Natural killer cell treated with Interleukin-12 subunit alpha and Interleukin-12 subunit beta and Interleukin-15 and Interleukin-18, amount 100 ng/mL, for 72 hours (primary cell): ENCODE data around the gene TOP2A. TPM values are rescaled to one million over a fixed set of nuclear protein-coding genes. Genes with fewer than 3 reads are reported as not detected.

ENCODE experiments used
- ATAC-seq, 2 donors: fragments of 150-1000 bp; cut with Tn5 transposase in 1 of 2; sonication (Bioruptor Pico), chemical (Tn5 transposase) in 1 of 2; 2 replicates each; pipeline ENCODE4 v1.10.0; 2021
- DNase-seq: peaks from one replicate; pipeline ENCODE4 v3.0.0; 2022; ENCODE audit warnings: low spot score
- H3K27ac Mint-ChIP-seq, 2 donors: 1 replicate in 1 of 2; 2 replicates in 1 of 2; pipeline ENCODE4 v1.8.0; 2022; ENCODE audit warnings: mixed read lengths in 2 of 2, mild to moderate bottlenecking in 1 of 2, moderate library complexity in 1 of 2
- H3K27me3 Mint-ChIP-seq, 2 donors: 1 replicate in 1 of 2; 2 replicates in 1 of 2; pipeline ENCODE4 v1.8.0; 2022; ENCODE audit warnings: mixed read lengths in 2 of 2
- H3K36me3 Mint-ChIP-seq: one replicate; pipeline ENCODE4 v1.8.0; 2022; ENCODE audit warnings: mixed read lengths
- H3K4me1 Mint-ChIP-seq, 2 donors: 1 replicate in 1 of 2; 2 replicates in 1 of 2; pipeline ENCODE4 v1.8.0; 2022; ENCODE audit warnings: low read depth in 2 of 2, mixed read lengths in 2 of 2, mild to moderate bottlenecking in 1 of 2
- H3K4me3 Mint-ChIP-seq: one replicate; pipeline ENCODE4 v1.8.0; 2022; ENCODE audit warnings: mixed read lengths
- H3K9me3 Mint-ChIP-seq: 2 replicates; pipeline ENCODE4 v1.8.0; 2022; ENCODE audit warnings: mixed read lengths
- total RNA-seq, 2 donors: library from RNA; stranded (reverse); gene quantifications; one replicate each; pipeline ENCODE4 v1.2.3, GENCODE V29; 2022

The TOP2A gene, protein sequence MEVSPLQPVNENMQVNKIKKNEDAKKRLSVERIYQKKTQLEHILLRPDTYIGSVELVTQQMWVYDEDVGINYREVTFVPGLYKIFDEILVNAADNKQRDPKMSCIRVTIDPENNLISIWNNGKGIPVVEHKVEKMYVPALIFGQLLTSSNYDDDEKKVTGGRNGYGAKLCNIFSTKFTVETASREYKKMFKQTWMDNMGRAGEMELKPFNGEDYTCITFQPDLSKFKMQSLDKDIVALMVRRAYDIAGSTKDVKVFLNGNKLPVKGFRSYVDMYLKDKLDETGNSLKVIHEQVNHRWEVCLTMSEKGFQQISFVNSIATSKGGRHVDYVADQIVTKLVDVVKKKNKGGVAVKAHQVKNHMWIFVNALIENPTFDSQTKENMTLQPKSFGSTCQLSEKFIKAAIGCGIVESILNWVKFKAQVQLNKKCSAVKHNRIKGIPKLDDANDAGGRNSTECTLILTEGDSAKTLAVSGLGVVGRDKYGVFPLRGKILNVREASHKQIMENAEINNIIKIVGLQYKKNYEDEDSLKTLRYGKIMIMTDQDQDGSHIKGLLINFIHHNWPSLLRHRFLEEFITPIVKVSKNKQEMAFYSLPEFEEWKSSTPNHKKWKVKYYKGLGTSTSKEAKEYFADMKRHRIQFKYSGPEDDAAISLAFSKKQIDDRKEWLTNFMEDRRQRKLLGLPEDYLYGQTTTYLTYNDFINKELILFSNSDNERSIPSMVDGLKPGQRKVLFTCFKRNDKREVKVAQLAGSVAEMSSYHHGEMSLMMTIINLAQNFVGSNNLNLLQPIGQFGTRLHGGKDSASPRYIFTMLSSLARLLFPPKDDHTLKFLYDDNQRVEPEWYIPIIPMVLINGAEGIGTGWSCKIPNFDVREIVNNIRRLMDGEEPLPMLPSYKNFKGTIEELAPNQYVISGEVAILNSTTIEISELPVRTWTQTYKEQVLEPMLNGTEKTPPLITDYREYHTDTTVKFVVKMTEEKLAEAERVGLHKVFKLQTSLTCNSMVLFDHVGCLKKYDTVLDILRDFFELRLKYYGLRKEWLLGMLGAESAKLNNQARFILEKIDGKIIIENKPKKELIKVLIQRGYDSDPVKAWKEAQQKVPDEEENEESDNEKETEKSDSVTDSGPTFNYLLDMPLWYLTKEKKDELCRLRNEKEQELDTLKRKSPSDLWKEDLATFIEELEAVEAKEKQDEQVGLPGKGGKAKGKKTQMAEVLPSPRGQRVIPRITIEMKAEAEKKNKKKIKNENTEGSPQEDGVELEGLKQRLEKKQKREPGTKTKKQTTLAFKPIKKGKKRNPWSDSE (N-terminal part only)
- 100 to 1,000 TPM in 1 of 2 donors, 10 to 100 TPM in 1; 96.7 to 116 TPM for total RNA-seq

DNA sequence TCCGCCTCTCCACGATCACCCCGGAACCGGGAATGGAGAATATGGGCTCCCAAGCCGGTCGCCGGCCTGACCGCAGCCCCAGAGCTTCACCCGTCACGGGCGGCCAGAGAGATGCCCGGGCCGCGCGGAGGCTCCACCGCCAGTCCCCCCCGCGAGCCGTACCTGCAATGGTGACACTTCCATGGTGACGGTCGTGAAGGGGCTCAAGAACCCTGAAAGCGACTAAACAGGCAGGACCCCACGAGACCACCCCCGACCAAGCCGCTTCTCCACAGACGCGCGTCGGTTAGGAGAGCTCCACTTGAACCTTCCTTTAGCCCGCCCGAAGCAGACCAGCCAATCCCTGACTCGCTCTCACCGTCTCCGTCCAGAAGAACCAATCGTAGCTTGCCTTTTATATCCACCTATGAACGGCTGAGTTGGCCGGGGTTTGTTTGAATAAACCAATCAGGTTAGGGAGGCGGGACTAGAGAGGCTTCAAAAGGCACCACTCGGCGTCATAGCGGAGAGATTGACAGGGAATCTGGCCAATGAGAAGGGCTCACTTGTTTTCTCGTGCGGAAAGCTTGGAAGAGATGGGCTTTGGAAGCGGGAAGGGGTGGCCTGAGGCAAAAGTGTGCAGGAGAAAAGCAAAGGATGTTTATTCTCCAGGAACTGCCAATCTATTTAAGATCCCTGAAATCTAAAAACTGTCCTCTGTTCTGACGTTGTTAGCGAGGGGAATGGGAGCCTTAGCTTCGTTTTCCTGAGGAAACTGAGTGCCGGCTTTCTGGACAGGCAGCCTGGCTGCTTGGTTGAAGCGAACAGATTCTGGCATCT is at the start of gene TOP2A:
TOP2A (minus strand) TSS at position 288 of the 819 bp plus-strand sequence; CDS start at position 183, 105 bp downstream.
- no peaks in the 10 kb centered on the region for H3K9me3 Mint-ChIP-seq
- peak within 1 kb of the TSS; percentile 62 to 81 for H3K27ac Mint-ChIP-seq
- peaks cover 0 to 9% of the 10 kb centered on the region in 2 donors for H3K4me1 Mint-ChIP-seq
- H3K27me3 Mint-ChIP-seq = no peaks in the 10 kb centered on the region
- no peaks in the 10 kb centered on the region for H3K36me3 Mint-ChIP-seq
- ATAC-seq = peak; percentile 99 to 100
- H3K4me3 Mint-ChIP-seq = peak within 1 kb of the TSS; percentile 93
- DNase-seq = peak; percentile 96

DNA sequence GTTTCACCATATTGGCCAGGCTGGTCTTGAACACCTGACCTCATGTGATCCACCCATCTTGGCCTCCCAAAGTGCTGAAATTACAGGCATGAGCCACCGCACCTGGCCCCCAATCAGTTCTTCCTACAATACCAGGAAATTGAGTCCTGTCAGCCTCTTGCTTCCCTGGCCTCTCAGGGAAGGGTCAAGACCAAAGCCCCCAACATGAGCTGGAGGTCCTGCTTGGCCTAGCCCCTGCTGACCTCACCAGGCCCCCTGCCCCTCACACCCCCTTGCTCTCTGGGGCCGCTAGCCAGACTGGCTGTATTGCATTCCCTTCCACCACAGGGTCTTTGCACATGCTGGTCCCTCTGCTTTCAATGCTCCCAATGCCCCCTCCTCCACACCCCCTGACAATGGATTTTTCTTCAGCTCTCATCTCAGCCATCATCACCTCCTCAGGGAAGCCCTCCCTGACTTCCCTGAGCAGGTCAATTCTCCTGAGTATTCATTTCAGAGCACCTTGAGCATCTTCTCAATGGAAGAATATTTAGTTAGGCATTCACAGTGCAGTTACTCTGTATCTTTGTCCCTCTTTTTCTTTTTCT is 49.7 kb upstream of the TOP2A start:
- no peak for DNase-seq
- Mint-ChIP-seq H3K4me3 (no peak overlapping the region), H3K27ac (no peak overlapping the region), H3K4me1 (no peaks in the 10 kb centered on the region), H3K27me3 (peaks cover 0 to 5% of the 10 kb centered on the region in 2 donors), H3K9me3 (no peaks in the 10 kb centered on the region), H3K36me3 (no peaks in the 10 kb centered on the region)
- no peak for ATAC-seq

DNA sequence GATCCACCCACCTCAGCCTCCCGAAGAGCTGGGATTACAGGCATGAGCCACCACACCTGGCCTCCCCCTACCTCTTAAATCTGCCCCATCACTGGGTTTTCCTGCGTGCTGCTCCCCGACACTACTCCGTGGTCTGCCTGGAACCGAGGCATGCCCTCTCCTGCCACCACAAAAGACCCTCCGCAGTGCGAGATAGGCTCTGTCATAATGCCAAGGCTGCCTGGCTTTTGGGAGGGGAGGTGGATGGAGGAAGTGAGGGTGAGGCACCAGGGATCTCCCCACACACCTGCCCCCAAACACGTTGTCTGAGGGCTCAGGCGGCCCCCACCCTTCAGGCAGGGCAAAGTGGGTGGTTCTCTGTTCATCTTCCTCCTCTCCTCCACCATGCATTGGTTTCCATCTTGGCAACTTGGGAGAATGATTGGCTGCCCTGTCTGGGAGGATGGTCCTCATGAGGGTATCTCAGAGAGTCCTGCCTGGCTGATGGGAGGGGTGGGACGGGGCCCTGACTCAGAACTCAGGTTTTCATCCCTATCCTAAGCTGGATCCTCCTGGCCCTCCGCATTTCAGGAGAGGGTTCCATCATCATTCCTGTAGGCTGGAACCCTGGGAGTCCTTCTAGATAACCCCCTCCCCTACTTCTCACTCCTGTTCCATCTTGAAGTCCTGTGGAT is 48.7 kb upstream of the TOP2A start:
- no peak for ATAC-seq
- H3K27me3 Mint-ChIP-seq = peaks cover 0 to 5% of the 10 kb centered on the region in 2 donors
- H3K4me3 Mint-ChIP-seq = no peak overlapping the region
- no peaks in the 10 kb centered on the region for H3K9me3 Mint-ChIP-seq
- H3K27ac Mint-ChIP-seq = no peak overlapping the region
- no peaks in the 10 kb centered on the region for H3K4me1 Mint-ChIP-seq
- no peaks in the 10 kb centered on the region for H3K36me3 Mint-ChIP-seq
- no peak for DNase-seq

DNA sequence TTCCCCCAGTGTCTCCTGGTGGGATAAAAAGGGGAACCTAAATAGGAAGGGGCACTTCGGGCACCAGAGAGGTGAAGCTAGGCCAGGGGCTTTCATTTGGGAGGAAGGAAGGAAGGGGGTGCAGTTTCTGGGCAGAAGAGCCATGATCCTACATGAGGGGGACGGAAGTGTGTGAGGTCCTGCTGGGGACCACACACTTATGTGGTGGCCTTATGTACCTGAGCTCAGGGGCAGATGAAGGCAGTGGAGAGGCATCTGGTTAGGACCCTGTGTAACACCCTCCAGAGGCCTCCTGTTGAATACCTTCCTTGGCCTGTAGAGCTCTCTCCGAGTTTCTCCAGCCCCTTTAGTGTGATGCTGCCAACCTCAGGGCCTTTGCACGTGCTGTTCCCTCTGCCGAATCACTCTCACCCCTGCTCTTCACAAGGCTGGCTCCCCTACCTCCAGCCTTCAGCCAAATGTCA is 46.7 kb upstream of the TOP2A start:
- DNase-seq (no peak), ATAC-seq (no peak)
- Mint-ChIP-seq H3K9me3 (no peaks in the 10 kb centered on the region), H3K27me3 (peaks cover 0 to 5% of the 10 kb centered on the region in 2 donors), H3K36me3 (no peaks in the 10 kb centered on the region), H3K27ac (no peak overlapping the region), H3K4me1 (no peaks in the 10 kb centered on the region), H3K4me3 (no peak overlapping the region)

DNA sequence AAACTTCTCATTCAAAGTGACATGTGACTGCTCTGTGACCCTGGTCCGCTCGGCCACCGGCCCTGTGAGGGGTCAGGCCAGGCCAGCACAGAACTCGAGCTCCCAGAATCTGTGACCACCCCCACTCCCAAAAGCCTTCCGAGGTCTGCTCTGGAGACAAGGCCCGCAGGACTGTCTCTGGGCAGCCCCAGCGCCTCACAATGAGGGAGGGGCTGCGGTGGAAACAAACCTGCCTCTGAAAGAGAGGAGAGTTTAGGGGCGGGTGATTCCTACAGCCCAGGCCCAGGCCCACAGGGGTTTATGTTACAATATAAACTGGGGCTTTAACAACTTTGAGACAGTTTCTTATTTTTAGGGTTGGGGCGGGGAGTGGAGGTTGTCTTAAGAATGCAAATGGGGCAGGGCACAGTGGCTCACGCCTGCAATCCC is 45.4 kb upstream of the TOP2A start:
- H3K9me3 Mint-ChIP-seq = no peaks in the 10 kb centered on the region
- no peaks in the 10 kb centered on the region for H3K4me1 Mint-ChIP-seq
- DNase-seq (no peak), ATAC-seq (no peak)
- H3K36me3 Mint-ChIP-seq = no peaks in the 10 kb centered on the region
- H3K4me3 Mint-ChIP-seq = no peak overlapping the region
- no peak overlapping the region for H3K27ac Mint-ChIP-seq
- H3K27me3 Mint-ChIP-seq = peaks cover 0 to 5% of the 10 kb centered on the region in 2 donors

DNA sequence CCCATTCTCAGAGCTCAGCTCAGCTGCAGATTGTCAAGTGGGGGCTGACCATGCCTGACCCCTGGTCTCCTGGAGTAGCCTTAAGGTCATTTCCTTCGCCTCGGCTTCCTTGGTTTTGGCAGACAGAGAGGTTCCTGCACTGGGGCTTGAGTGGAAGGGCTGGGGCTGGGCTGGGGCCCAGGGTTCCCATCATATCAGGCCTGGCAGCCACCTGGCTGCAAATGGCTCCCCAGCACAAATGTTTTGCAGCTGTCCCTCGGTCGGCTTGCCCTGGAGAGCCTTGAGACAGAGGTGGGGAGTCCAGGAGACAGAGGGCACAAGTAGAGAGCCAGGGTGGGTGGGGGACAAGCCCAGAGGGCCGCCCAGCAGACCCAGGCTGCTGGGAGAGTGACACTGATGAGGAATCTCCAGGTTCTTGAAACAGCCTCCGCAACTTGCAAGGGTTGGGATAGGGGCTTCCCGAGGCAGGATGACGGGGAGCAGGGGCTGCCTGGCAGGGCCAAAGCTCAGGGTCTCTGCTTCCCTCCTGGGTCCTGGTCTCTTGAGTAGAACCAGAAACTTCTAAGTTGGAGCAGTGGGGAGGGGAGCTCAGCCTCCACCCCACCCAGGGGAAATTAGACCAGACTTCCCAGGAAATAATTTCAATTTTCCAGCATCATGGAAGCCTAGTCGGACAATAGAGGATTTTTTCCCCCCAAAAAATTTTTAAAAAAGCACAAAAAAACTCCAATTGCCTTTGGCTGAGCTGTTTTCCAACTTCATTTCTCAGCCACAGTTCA is 44.8 kb upstream of the TOP2A start:
- peaks cover 0 to 5% of the 10 kb centered on the region in 2 donors for H3K27me3 Mint-ChIP-seq
- H3K27ac Mint-ChIP-seq = no peak overlapping the region
- H3K36me3 Mint-ChIP-seq = no peaks in the 10 kb centered on the region
- H3K9me3 Mint-ChIP-seq = no peaks in the 10 kb centered on the region
- no peaks in the 10 kb centered on the region for H3K4me1 Mint-ChIP-seq
- H3K4me3 Mint-ChIP-seq = no peak overlapping the region
- ATAC-seq (no peak), DNase-seq (no peak)

DNA sequence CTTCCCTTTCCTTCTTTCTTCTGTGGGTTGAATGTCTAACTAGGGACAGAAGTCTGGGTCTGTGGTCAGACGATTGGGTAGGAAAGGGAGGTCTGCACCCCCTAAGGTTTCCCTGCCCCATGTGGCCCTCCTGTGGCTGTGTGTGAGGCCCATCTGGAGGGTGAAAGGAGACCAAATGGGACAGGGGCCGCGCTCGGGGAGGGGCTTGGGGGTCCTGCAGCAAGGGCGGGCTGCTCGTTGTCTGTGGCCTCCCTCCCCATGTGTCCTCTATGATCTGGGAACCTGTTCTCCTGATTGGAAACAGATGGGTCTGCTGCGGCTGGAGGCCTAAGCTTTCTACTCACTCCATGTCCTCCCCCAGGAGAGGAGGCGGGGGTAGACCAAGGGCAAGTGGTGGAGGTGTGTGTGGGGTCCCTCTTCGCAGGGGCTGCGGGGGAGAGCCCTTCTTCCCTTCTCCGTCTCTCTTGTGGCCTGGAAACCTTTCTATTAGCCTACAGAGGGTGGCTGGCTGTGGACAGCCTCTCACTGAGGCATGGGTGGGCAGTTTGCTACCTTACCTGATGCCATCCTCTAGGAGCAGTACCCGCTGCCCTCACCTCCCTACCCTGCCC is 44.1 kb upstream of the TOP2A start:
- H3K27ac Mint-ChIP-seq = no peak overlapping the region
- DNase-seq (no peak), ATAC-seq (no peak)
- H3K9me3 Mint-ChIP-seq = no peaks in the 10 kb centered on the region
- peaks cover 0 to 1% of the 10 kb centered on the region in 2 donors for H3K27me3 Mint-ChIP-seq
- no peak overlapping the region for H3K4me3 Mint-ChIP-seq
- no peaks in the 10 kb centered on the region for H3K36me3 Mint-ChIP-seq
- H3K4me1 Mint-ChIP-seq = no peaks in the 10 kb centered on the region

DNA sequence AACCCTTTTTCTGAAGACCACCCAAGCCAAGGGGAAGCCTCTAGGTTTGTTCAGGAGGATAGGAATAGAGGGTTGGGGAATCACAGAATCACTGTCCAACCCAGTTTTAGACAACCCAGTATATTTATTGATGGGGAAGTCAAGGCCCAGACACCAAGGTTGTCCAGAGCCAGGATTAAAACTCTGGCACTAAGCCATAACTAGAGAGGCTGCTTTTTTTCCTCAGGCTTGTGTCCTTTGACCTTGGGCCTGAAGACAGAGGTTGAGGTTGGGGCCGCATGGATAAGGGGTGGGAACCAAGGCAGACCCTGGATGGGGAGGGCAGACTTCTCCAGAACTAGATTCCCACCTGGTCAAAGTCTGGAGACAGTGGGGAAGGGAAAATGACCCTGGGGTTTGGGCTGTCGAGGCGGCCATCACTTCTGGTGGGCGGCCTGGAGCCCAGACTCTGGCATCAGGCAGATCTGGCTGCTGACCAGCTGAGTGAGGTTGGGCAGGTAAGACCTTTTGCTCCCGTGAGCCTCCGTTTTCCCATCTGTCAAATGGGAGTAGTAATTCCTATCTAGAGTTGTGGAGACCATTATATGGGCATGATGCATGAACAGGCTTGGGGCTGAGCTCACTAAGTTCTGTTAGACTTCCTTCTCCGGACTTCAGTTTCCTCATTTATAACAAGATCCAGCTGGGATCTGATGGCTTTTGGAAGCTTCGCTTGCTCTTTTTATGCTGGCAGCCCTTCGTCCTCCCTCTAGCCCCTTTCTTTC is 43.5 kb upstream of the TOP2A start:
- Mint-ChIP-seq H3K9me3 (no peaks in the 10 kb centered on the region), H3K36me3 (no peaks in the 10 kb centered on the region), H3K27me3 (no peaks in the 10 kb centered on the region), H3K27ac (no peak overlapping the region), H3K4me3 (no peak overlapping the region), H3K4me1 (no peaks in the 10 kb centered on the region)
- DNase-seq = no peak
- no peak for ATAC-seq

DNA sequence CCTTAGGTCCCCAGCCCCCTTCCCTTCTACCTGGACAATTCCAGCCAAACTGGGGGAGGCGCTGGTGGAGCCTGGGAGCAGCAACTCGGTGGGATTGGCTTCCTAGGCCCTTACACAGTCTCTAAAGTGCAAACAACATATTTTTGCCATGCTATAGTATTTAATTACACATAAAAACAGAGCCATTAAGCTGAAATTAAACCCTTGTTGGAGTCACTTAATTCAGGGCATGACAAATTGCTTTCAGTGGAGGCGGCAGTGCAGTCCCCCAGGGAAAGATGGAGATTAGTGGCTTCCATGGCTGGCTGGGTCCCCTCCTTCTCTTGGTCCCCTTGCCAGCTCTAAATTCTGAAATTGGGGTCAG is 42.9 kb upstream of the TOP2A start:
- ATAC-seq = no peak
- Mint-ChIP-seq H3K36me3 (no peaks in the 10 kb centered on the region), H3K27ac (no peak overlapping the region), H3K4me3 (no peak overlapping the region), H3K4me1 (no peaks in the 10 kb centered on the region), H3K27me3 (no peaks in the 10 kb centered on the region), H3K9me3 (no peaks in the 10 kb centered on the region)
- DNase-seq = no peak

DNA sequence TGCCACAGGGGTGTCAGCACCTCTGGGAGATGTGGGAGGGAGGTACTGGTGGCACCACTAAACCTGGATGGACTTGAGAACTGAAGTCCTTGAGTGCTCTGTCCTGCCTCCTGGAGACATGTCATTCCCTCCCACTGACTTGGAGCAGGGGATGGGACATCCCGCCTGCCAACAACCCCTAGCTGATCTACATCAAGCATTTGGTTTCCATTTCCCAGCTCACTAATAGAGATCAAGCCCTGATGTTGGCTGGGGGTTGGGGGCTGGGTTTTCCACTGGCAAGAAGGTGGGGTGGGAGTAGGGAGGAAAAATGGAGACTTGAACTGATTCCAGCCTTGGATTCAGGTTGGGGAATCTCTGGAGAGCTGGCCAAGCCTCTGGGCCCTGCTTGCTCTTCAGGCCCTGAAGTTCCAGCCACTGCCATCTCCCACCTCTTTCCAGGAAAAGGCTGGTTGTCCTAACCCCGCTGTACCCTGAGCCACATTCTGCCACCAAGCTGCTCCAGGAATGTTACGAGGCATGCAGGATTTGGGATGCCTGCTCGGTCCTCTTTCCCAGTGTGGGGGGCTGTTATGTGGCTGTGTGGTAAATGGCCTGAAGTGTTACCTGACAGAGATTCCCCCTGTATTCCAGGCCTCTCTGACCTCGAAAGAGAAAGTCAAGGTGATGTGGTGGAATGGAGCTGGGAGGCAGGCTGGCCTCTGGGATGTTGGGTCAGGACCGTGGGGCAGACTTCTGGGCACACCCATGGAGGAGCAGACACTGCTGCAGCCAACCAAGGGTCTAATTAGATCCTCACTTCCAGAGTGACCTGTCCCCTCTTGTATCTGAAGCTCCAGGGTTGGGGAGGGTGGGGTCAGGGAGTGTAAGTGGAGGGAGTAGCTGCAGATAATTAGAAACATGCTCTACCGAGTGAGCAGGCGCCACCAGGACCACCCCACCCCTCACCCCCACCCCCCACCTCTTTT is 42.2 kb upstream of the TOP2A start:
- DNase-seq = no peak
- Mint-ChIP-seq H3K36me3 (no peaks in the 10 kb centered on the region), H3K9me3 (no peaks in the 10 kb centered on the region), H3K27me3 (no peaks in the 10 kb centered on the region), H3K4me3 (no peak overlapping the region), H3K4me1 (no peaks in the 10 kb centered on the region), H3K27ac (no peak overlapping the region)
- no peak for ATAC-seq
